Neutrophil (primary cell): ENCODE measurements around the gene SH2D2A.

Experiments
- H3K27ac ChIP-seq: fragments of 200-600 bp; sonication (generic); 2 replicates; pipeline ENCODE4 v1.5.1; 2016; ENCODE audit warnings: mild to moderate bottlenecking, moderate library complexity
- H3K27me3 ChIP-seq: fragments of 200-600 bp; sonication (generic); 2 replicates; pipeline ENCODE4 v1.6.0; 2016; ENCODE audit warnings: mild to moderate bottlenecking
- H3K36me3 ChIP-seq: fragments of 200-600 bp; sonication (generic); 2 replicates; pipeline ENCODE4 v1.5.1; 2017
- H3K4me1 ChIP-seq, 2 experiments: fragments of 200-600 bp in 1 of 2; sonication (generic) in 1 of 2; 1 replicate in 1 of 2; 2 replicates in 1 of 2; pipeline versions ENCODE4 v1.5.1 to v1.6.1; 2013 to 2016; ENCODE audit warnings: low read depth in 1 of 2, low read length in 1 of 2, mild to moderate bottlenecking in 1 of 2, moderate library complexity in 1 of 2; ENCODE audit not compliant: control insufficient read depth in 1 of 2, insufficient read depth in 1 of 2
- H3K4me3 ChIP-seq, 2 experiments: fragments of 200-600 bp in 1 of 2; sonication (generic) in 1 of 2; 1 replicate in 1 of 2; 2 replicates in 1 of 2; pipeline ENCODE4 v1.5.1; 2013 to 2016; ENCODE audit warnings: low read depth in 1 of 2, low read length in 1 of 2, mild to moderate bottlenecking in 1 of 2, moderate library complexity in 1 of 2
- H3K9me3 ChIP-seq: fragments of 200-600 bp; sonication (generic); 2 replicates; pipeline ENCODE4 v1.5.1; 2016
- CTCF ChIP-seq: fragments of 200-600 bp; sonication (generic); IDR thresholded peaks from 2 replicates; pipeline ENCODE4 v1.5.1; 2016; ENCODE audit warnings: antibody characterized with exemption

SH2D2A gene

DNA sequence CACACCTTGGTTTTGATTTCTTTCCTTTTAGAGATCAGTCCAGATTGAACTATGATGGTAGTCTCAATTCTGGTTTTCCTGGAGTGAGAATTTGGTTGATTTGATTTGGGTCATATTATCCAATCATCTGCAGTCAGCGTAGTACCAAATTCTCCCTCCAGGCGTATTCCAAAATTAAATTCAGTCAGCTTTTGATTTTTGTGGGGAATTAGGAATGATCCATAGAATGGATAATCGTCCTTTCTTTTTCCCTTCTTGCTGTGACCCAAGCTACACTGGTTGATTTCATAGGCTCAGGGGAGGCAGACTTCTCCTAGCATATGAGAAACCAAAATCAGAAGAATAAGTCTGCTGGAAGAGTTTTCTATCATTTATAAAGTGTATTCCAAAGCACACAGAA lies 44.4 kb downstream of the SH2D2A start:
- H3K27me3 ChIP-seq = no peaks in the 10 kb centered on the region
- H3K9me3 ChIP-seq = no peaks in the 10 kb centered on the region
- H3K27ac ChIP-seq = no peak overlapping the region

DNA sequence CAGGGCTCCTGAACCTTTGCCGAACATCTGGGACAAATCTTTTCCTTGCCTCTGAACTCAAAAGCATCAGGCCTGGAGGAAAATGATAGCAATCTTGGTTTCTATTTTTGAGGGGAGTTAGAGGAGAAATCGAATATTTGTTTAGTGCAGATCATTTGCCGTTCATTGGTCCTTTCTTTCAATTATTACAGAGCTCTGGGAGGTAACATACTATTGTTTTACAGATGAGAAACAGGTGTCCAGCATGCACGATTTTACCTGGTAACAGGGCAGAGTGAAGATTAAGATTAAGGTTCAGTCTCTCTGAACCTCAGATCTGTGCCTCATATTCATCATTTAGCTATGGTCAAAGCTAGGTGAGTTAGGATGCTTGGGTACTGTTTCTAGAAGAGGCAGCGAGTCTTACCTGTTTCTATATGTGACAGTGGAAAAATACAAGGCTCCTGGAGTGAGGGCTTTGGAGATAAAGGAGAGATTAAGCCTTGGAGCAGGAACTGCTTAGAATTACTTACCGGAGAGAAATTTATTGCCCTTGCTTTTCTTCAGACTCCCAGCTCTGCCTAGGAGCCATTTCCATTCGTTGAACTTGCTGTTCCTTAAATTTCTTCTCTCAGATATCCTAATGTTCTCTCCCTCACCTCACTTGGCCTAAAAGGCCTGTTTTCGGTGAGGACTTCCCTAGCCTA lies 47.9 kb downstream of the SH2D2A start:
- TF ChIP-seq CTCF = no peak
- H3K4me3 ChIP-seq = peak overlapping the region; percentile 84 to 89
- H3K27me3 ChIP-seq = no peaks in the 10 kb centered on the region
- H3K9me3 ChIP-seq = no peaks in the 10 kb centered on the region
- no peaks in the 10 kb centered on the region for H3K36me3 ChIP-seq
- peak overlapping the region; percentile 92 for H3K27ac ChIP-seq
- peaks cover 33% of the 10 kb centered on the region in 2 experiments for H3K4me1 ChIP-seq

More for the DNA sequence above, 44.4 kb downstream of the SH2D2A start:
- Histone ChIP-seq H3K36me3 (no peaks in the 10 kb centered on the region), H3K4me3 (no peak overlapping the region), H3K4me1 (peaks cover 17% of the 10 kb centered on the region in 2 experiments)
- TF ChIP-seq CTCF = no peak

DNA sequence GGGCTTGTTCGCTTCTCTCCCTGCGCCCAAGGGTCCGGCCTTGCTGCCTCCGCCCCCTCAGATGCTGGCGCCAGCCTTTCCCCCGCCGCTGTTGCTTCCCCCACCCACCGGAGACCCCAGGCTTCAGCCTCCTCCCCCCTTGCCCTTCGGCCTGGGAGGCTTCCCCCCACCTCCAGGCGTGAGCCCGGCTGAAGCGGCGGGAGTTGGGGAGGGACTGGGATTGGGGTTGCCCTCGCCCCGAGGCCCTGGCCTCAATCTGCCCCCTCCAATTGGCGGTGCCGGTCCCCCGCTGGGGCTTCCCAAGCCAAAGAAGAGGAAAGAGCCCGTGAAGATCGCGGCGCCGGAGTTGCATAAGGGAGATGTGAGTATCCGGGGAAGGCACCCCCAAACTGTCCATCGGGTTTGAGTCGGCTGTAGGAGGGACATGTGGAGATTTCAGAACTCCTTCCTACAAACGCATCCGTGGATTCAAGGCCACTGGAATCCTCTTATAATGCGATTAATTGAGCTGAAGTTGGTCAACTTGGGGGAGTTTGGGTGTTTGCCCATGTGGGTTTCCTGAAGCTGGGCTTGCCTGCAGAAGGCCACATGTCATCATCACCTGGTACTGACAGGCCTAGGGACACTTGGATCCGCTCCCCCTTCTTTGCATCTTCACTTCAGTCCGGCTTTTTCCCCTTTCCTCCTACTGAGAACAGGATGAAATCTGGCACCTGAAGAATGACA lies 48.6 kb downstream of the SH2D2A start:
- Histone ChIP-seq H3K9me3 (no peaks in the 10 kb centered on the region), H3K27ac (peak overlapping the region; percentile 92), H3K4me3 (peak overlapping the region; percentile 84 to 89), H3K4me1 (peaks cover 33% of the 10 kb centered on the region in 2 experiments), H3K36me3 (no peaks in the 10 kb centered on the region), H3K27me3 (no peaks in the 10 kb centered on the region)
- TF ChIP-seq CTCF = no peak

GRCh38 chr1:156767101-156767878 lies 49.4 kb downstream of the SH2D2A start, which contains the start of gene PRCC:
PRCC (plus strand) TSS chr1:156767535; CDS start chr1:156767772, 237 bp downstream.
- Histone ChIP-seq H3K4me3 (peak within 1 kb of the TSS; percentile 84 to 89), H3K27me3 (no peaks in the 10 kb centered on the region), H3K36me3 (no peaks in the 10 kb centered on the region), H3K27ac (peak within 1 kb of the TSS; percentile 92), H3K4me1 (peaks cover 33% of the 10 kb centered on the region in 2 experiments), H3K9me3 (no peaks in the 10 kb centered on the region)
- no peak for TF ChIP-seq CTCF

DNA sequence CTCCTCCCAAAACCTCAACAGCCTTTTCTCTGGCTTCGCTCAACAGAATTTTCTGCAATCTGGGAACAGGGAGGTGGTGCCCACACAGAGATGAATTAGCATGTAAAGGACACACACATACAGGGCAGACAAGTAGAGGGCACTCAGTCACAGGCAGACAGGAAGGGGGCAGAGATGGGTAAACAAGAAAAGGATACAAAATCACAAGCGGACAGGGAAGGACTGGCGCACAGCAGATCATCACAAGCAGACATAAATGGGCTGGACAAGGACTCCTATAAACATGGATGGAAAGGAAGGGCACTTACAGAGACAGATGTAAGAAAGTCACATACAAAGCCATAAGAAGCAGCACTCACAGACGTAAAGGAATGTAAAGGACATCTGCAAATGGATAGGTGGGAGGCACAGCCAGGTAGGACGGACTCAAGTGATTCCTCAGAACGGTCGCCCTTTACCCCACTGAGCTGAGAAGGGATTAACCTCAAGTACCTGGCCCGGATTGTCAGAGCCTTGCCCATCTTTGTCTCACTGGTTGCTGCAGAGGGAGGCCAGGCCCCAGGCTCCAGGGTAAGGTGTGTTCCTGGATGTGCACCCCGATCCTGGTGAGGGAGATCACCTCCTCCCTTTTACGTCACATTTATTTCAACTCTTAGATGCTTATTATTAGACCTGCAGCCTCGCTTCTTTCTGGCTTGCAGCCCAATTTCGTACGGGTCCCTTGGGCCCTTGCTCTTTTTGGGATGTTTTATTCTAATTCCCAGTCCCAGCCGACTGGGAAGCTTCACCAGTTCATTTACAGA lies 50.1 kb downstream of the SH2D2A start:
- Histone ChIP-seq H3K4me3 (peak overlapping the region; percentile 84 to 89), H3K27me3 (no peaks in the 10 kb centered on the region), H3K36me3 (no peaks in the 10 kb centered on the region), H3K27ac (peak overlapping the region; percentile 92), H3K4me1 (peaks cover 33% of the 10 kb centered on the region in 2 experiments), H3K9me3 (no peaks in the 10 kb centered on the region)
- TF ChIP-seq CTCF = no peak
